Astrocyte of the spinal cord (primary cell): ENCODE measurements around the gene AURKA.

Experiments used
- DNase-seq: peaks from one replicate; pipeline ENCODE4 v3.0.0; 2011; ENCODE audit warnings: low read depth, low spot score
- H3K4me3 ChIP-seq: 2 replicates; pipeline ENCODE4 v1.5.1; 2011; ENCODE audit warnings: low read depth, mild to moderate bottlenecking, low read length, moderate library complexity
- CTCF ChIP-seq: IDR thresholded peaks from 2 replicates; pipeline ENCODE4 v1.5.1; 2012; ENCODE audit warnings: low read depth, mild to moderate bottlenecking, low read length, inconsistent platforms
- in situ Hi-C: cut with HindIII; loops from 2 replicates; pipeline ENCODE4 v1.10.0; 2017; ENCODE audit warnings: low sequenced_read_pairs

The AURKA gene

DNA sequence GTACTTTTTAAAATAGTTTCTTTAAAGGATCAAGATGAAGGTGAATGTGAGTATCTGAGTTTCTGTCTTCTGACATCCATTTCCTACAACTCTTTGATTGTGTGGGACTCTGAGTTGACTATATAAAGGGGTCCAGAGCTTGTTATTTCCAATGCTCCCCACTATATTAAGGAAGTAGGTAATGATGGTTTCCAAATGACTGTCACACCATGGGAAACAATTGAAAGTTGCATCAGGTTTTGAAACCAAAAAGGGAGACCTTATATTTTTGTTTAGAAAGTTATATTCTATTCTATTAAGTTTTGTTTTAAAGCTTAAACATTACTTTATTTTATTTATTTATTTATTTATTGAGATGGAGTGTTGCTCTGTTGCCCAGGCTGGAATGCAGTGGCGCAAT lies 31.2 kb upstream of the AURKA start:
- TF ChIP-seq CTCF: no peak
- H3K4me3 ChIP-seq: peak overlapping the region; percentile 12
- no peak for DNase-seq
- in situ Hi-C loops: no loop called here

GRCh38 chr20:56422824-56423189 lies 30.8 kb upstream of the AURKA start:
- no peak for DNase-seq

DNA sequence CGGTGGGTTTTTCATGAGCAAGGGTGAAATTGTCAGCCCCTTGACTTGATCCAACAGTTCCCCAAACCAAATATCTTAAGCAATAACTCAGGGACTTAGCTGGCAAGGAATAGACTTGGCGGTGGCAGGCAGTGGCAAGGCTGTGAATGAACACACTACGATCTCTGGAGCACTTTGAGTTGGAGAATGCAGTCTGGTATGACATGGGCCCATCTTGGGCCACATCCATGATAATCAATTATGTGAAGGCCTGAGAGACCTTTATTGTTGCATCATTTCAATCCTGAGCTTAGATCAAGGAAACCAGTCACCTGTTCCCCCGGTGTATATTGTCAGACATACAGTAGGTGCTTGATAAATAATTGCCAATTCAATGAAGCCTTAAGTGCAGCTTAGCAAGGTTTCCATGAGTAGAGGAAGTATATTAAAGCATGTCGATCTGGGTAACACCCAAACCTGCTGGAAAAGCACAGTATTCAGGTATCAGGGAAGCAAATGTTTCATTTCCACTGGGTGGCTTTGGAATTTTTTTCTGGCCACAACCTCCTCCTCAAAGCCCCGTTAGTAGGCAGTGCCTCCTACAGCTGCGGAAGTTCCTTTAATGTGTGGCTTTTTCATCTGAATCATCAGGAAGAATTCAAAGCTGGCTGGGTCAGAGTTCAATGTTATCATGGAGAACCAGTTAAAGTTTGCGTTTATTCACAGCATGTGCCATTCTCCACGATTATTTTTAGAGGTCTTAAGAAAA lies 30.2 kb upstream of the AURKA start:
- in situ Hi-C loops: no loop called here
- H3K4me3 ChIP-seq: no peak overlapping the region
- peak; percentile 13 for TF ChIP-seq CTCF
- DNase-seq: peak; percentile 93

More at GRCh38 chr20:56422824-56423189, 30.8 kb upstream of the AURKA start:
- no peak for TF ChIP-seq CTCF
- H3K4me3 ChIP-seq: peak overlapping the region; percentile 12
- in situ Hi-C loops: no loop called here

DNA sequence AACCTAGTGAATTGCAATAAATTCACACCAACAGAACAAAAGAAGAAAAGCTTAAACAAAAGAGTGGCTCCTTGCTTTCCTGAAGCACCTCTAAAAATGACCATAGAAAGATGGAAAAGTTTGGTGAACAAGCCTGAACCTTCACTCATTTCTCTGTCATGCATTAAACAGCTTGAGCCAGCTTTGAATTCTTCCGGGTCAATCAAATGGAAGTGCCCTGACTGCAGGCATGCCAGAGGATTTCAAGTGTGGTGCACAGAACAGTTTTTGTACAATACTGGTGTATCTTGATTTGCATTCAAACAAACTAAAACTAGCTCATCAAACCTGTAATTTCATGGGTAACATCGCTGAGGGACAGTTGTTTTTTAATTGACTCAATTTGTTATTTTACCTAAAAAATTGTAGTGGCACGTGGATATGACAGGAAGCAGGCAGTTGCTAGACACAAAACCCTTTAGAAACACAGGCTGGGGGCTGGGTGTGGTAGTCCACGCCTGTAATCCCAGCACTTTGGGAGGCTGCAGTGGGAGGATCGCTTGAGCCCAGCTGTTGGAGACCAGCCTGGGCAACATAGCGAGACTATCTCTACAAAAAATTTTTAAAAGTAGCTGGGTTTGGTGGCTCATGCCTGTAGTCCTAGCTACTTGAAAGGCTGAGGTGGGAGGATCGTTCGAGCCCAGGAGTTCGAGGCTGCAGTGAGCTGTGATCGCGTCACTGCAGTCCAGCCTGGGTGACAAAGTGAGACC lies 29.1 kb upstream of the AURKA start:
- H3K4me3 ChIP-seq: no peak overlapping the region
- no peak for DNase-seq
- in situ Hi-C loops: no loop called here
- TF ChIP-seq CTCF: no peak

GRCh38 chr20:56420028-56420427 lies 28.0 kb upstream of the AURKA start:
- in situ Hi-C loops: no loop called here
- H3K4me3 ChIP-seq: no peak overlapping the region
- no peak for DNase-seq
- TF ChIP-seq CTCF: no peak

GRCh38 chr20:56418385-56418861 lies 26.4 kb upstream of the AURKA start:
- no peak for DNase-seq
- in situ Hi-C loops: no loop called here
- H3K4me3 ChIP-seq: no peak overlapping the region
- TF ChIP-seq CTCF: no peak
